IMR-90 (cell line): ENCODE measurements around the gene IL18RAP. TPM values are rescaled to one million over a fixed set of nuclear protein-coding genes. Genes with fewer than 3 reads are reported as not detected.

ENCODE experiments used
- ATAC-seq: fragments of 200-7000 bp; cut with Tn5 transposase; 2 replicates; pipeline ENCODE4 v1.9.1; 2020; ENCODE audit warnings: low read depth, mild to moderate bottlenecking, moderate library complexity
- BruUV-seq: library from RNA; stranded (reverse); fragments of 400-500 nt; replicated peaks from 2 replicates; lab custom pipeline; 2021; lab: Mats Ljungman, UMichigan
- CTCF ChIA-PET: fragments of 300-600 bp; formaldehyde crosslinking; extraction: SDS; loops from one replicate; lab custom pipeline; 2021; ENCODE audit warnings: antibody characterized with exemption; lab: Yijun Ruan, JAX
- POLR2A ChIA-PET: fragments of 300-600 bp; sonication (Branson Sonifier 250); formaldehyde crosslinking; loops from one replicate; lab custom pipeline; 2022; ENCODE audit warnings: antibody characterized with exemption; ENCODE audit not compliant: unreplicated experiment; lab: Charles Lee
- DNase-seq: peaks from one replicate; pipeline ENCODE4 v3.0.0; 2013
- H2AFZ ChIP-seq: replicated peaks from 2 replicates; pipeline ENCODE3; 2013; ENCODE audit warnings: low read length, mild to moderate bottlenecking; ENCODE audit not compliant: poor library complexity
- H2AK5ac ChIP-seq: 2 replicates; pipeline ENCODE4 v1.6.1; 2013; ENCODE audit warnings: low read depth, low read length, inconsistent platforms
- H2AK9ac ChIP-seq: replicated peaks from 2 replicates; pipeline ENCODE3; 2013; ENCODE audit warnings: mild to moderate bottlenecking, low read depth, low read length, moderate library complexity; ENCODE audit not compliant: poor library complexity
- H2BK120ac ChIP-seq: 2 replicates; pipeline ENCODE4 v1.6.1; 2013; ENCODE audit warnings: low read depth, low read length, inconsistent platforms
- H2BK15ac ChIP-seq: 3 replicates; pipeline ENCODE4 v1.6.1; 2013; ENCODE audit warnings: low read depth, low read length, inconsistent platforms
- H2BK20ac ChIP-seq: 2 replicates; pipeline ENCODE4 v1.6.1; 2013; ENCODE audit warnings: low read depth, mild to moderate bottlenecking, inconsistent platforms, low read length, moderate library complexity
- H2BK5ac ChIP-seq: 2 replicates; pipeline ENCODE4 v1.6.1; 2013; ENCODE audit warnings: mild to moderate bottlenecking, low read depth, low read length, inconsistent platforms; ENCODE audit not compliant: poor library complexity, severe bottlenecking
- H3K14ac ChIP-seq: replicated peaks from 2 replicates; pipeline ENCODE4 v1.6.1; 2013; ENCODE audit warnings: low read depth, low read length, inconsistent platforms
- H3K18ac ChIP-seq: 2 replicates; pipeline ENCODE4 v1.6.1; 2013; ENCODE audit warnings: low read depth, low read length, control low read depth
- H3K23ac ChIP-seq: 2 replicates; pipeline ENCODE4 v1.6.1; 2013; ENCODE audit warnings: low read depth, low read length, inconsistent platforms
- H3K27ac ChIP-seq: 2 replicates; pipeline ENCODE4 v1.5.1; 2013; ENCODE audit warnings: mild to moderate bottlenecking, control low read depth, low read length; ENCODE audit not compliant: insufficient read depth
- H3K27me3 ChIP-seq: 2 replicates; pipeline ENCODE4 v1.6.1; 2013; ENCODE audit warnings: low read length; ENCODE audit not compliant: control insufficient read depth, insufficient read depth
- H3K36me3 ChIP-seq: 2 replicates; pipeline ENCODE4 v1.6.1; 2013; ENCODE audit warnings: low read length, mixed read lengths; ENCODE audit not compliant: control insufficient read depth, insufficient read depth
- H3K4ac ChIP-seq: 2 replicates; pipeline ENCODE4 v1.6.1; 2013; ENCODE audit warnings: low read depth, low read length, inconsistent platforms
- H3K4me1 ChIP-seq: 2 replicates; pipeline ENCODE4 v1.6.1; 2013; ENCODE audit warnings: low read length, mixed read lengths; ENCODE audit not compliant: control insufficient read depth, insufficient read depth
- H3K4me2 ChIP-seq: 2 replicates; pipeline ENCODE4 v1.6.1; 2013; ENCODE audit warnings: low read depth, mild to moderate bottlenecking, control low read depth, low read length, moderate library complexity
- H3K4me3 ChIP-seq: 2 replicates; pipeline ENCODE4 v1.5.1; 2013; ENCODE audit warnings: low read depth, mild to moderate bottlenecking, control low read depth, low read length, moderate library complexity; ENCODE audit not compliant: insufficient read depth
- H3K56ac ChIP-seq: 2 replicates; pipeline ENCODE4 v1.6.1; 2013; ENCODE audit warnings: low read length, inconsistent platforms; ENCODE audit not compliant: insufficient read depth; ENCODE audit errors: extremely low read depth
- H3K79me1 ChIP-seq, 2 experiments: 2 replicates each; pipeline ENCODE4 v1.6.1; 2013; ENCODE audit warnings: low read length in 2 of 2, inconsistent platforms in 1 of 2, low read depth in 1 of 2
- H3K9ac ChIP-seq: 2 replicates; pipeline ENCODE4 v1.6.1; 2013; ENCODE audit warnings: low read depth, low read length, control low read depth
- H3K9me1 ChIP-seq: 2 replicates; pipeline ENCODE4 v1.6.1; 2013; ENCODE audit warnings: low read length, inconsistent platforms; ENCODE audit not compliant: insufficient read depth
- H3K9me3 ChIP-seq: 2 replicates; pipeline ENCODE4 v1.6.1; 2013; ENCODE audit warnings: low read length; ENCODE audit not compliant: control insufficient read depth, insufficient read depth
- H4K20me1 ChIP-seq: 2 replicates; pipeline ENCODE4 v1.6.1; 2013; ENCODE audit warnings: low read length, inconsistent platforms; ENCODE audit not compliant: insufficient read depth
- H4K5ac ChIP-seq: 2 replicates; pipeline ENCODE4 v1.6.1; 2013; ENCODE audit warnings: mild to moderate bottlenecking, low read depth, low read length, control low read depth
- H4K8ac ChIP-seq, 2 experiments: 2 replicates each; pipeline ENCODE4 v1.6.1; 2013; ENCODE audit warnings: low read depth in 2 of 2, low read length in 2 of 2, control low read depth in 1 of 2, inconsistent platforms in 1 of 2
- H4K91ac ChIP-seq: 2 replicates; pipeline ENCODE4 v1.6.1; 2013; ENCODE audit warnings: low read depth, low read length, inconsistent platforms; ENCODE audit not compliant: insufficient read depth
- CEBPB ChIP-seq: IDR thresholded peaks from 2 replicates; pipeline ENCODE4 v1.6.1; 2012; ENCODE audit warnings: low read depth, low read length, improper control_type of control experiment
- CHD1 ChIP-seq: IDR thresholded peaks from 2 replicates; pipeline ENCODE4 v1.6.1; 2012; ENCODE audit warnings: low read depth, low read length, improper control_type of control experiment
- FOS ChIP-seq: fragments of 150-350 bp; IDR thresholded peaks from 2 replicates; pipeline ENCODE4 v1.6.1; 2016; ENCODE audit warnings: low read depth, low read length
- MAZ ChIP-seq: IDR thresholded peaks from 2 replicates; pipeline ENCODE4 v1.6.1; 2012; ENCODE audit warnings: low read depth, mild to moderate bottlenecking, low read length, improper control_type of control experiment, moderate library complexity, borderline replicate concordance
- MXI1 ChIP-seq: IDR thresholded peaks from 2 replicates; pipeline ENCODE4 v1.6.1; 2012; ENCODE audit warnings: low read depth, mild to moderate bottlenecking, low read length, moderate library complexity, borderline replicate concordance
- POLR2A ChIP-seq: IDR thresholded peaks from 2 replicates; pipeline ENCODE4 v1.6.1; 2012; ENCODE audit warnings: mild to moderate bottlenecking, low read depth, low read length
- RAD21 ChIP-seq: IDR thresholded peaks from 2 replicates; pipeline ENCODE4 v1.6.1; 2012; ENCODE audit warnings: low read length, improper control_type of control experiment
- RFX5 ChIP-seq: IDR thresholded peaks from 2 replicates; pipeline ENCODE4 v1.8.0; 2012; ENCODE audit warnings: low read depth, mild to moderate bottlenecking, low read length, moderate library complexity
- SMC3 ChIP-seq: fragments of 150-350 bp; IDR thresholded peaks from 2 replicates; pipeline ENCODE4 v1.6.1; 2016; ENCODE audit warnings: low read depth, mild to moderate bottlenecking, antibody characterized with exemption, low read length, moderate library complexity
- whole genome bisulfite sequencing, 2 experiments: methylation state at CpG; one replicate each; pipeline versions ENCODE4 v1.1.5 to v1.1.7; 2013; ENCODE audit warnings: missing lambda C conversion rate in 2 of 2; ENCODE audit not compliant: insufficient read length in 1 of 2; ENCODE audit errors: extremely low coverage in 2 of 2; 5-methylcytosine and 5-hydroxymethylcytosine counted together
- dilution Hi-C: fragments of 300-500 bp; cut with HindIII; formaldehyde crosslinking; loops from one replicate; pipeline ENCODE4 v1.14.3; 2018; ENCODE audit warnings: low sequenced_read_pairs; ENCODE audit not compliant: unreplicated experiment
- in situ Hi-C: fragments of 300-500 bp; cut with MboI; formaldehyde crosslinking; loops from 3 replicates; pipeline ENCODE4 v1.14.3; 2019; ENCODE audit warnings: low sequenced_read_pairs, inconsistent platforms, mixed read lengths
- intact Hi-C: fragments of 100-400 bp; cut with micrococcal nuclease; formaldehyde crosslinking; loops from 2 replicates; pipeline ENCODE4 v1.10.0; 2022
- polyA plus RNA-seq, 3 experiments: library from polyadenylated mRNA; depleted of rRNA; stranded (reverse); fragments of >200 nt; gene quantifications; 2 replicates each; pipeline ENCODE4 v1.2.3, GENCODE V29; 2012; ENCODE audit warnings: low replicate concordance in 1 of 3
- total RNA-seq: library from RNA; depleted of rRNA; stranded (reverse); fragments of >200 nt; gene quantifications from 2 replicates; pipeline ENCODE4 v1.2.3, GENCODE V29; 2012

Gene IL18RAP
- total and polyA plus RNA-seq, 2 of the 4 experiments (the other 2 are of a cell fraction): not detected

GRCh38 chr2:102484310-102485061, 61.5 kb downstream of the IL18RAP start (continued):
- TF ChIP-seq MAZ: no peak

- H3K14ac ChIP-seq: no peak overlapping the region
- no peak for TF ChIP-seq RAD21
- TF ChIP-seq MXI1: no peak
- no peak for TF ChIP-seq CEBPB
- TF ChIP-seq MAZ: no peak
- TF ChIP-seq FOS: no peak
- TF ChIP-seq RFX5: no peak
- TF ChIP-seq POLR2A: no peak
- no peak for TF ChIP-seq CHD1
- TF ChIP-seq SMC3: no peak
- dilution Hi-C loops: no loop called here
- no peak overlapping the region for H3K9ac ChIP-seq
- H3K4ac ChIP-seq: no peak overlapping the region
- H3K4me3 ChIP-seq: no peak overlapping the region
- no peak overlapping the region for H3K27ac ChIP-seq
- H4K91ac ChIP-seq: no peak overlapping the region
- no peaks in the 10 kb centered on the region for H3K79me1 ChIP-seq
- no peak overlapping the region for H2AFZ ChIP-seq
- intact Hi-C loops: no loop called here
- ChIA-PET POLR2A (no interaction called here), CTCF (interaction anchor here (1.3 kb wide), 1 partner anchor 12 kb away, joined by 4 read pairs; the partner anchor contains the start of gene SLC9A4)
- no peaks in the 10 kb centered on the region for H3K36me3 ChIP-seq
- H3K9me3 ChIP-seq: no peaks in the 10 kb centered on the region
- H3K18ac ChIP-seq: no peak overlapping the region
- H3K56ac ChIP-seq: no peak overlapping the region
- H2BK5ac ChIP-seq: no peak overlapping the region
- in situ Hi-C loops: no loop called here
- no peak overlapping the region for H2AK5ac ChIP-seq
- H4K20me1 ChIP-seq: no peaks in the 10 kb centered on the region
- no TSS peak for BruUV-seq
- H3K23ac ChIP-seq: no peak overlapping the region
- no peak overlapping the region for H3K4me2 ChIP-seq
- no CpG with 5 or more reads among the region's 5 CpGs for WGBS, 2 experiments
- no peaks in the 10 kb centered on the region for H3K9me1 ChIP-seq
- peaks cover 12% of the 10 kb centered on the region for H3K27me3 ChIP-seq
- no peak overlapping the region for H2BK15ac ChIP-seq
- no peak for ATAC-seq
- no peak overlapping the region for H2BK20ac ChIP-seq
- H3K4me1 ChIP-seq: no peaks in the 10 kb centered on the region; the same call in 1 of the 2 replicates
- no peak overlapping the region for H2BK120ac ChIP-seq
- no peak overlapping the region for H4K5ac ChIP-seq
- H4K8ac ChIP-seq: no peak overlapping the region
- DNase-seq: no peak
- no peak overlapping the region for H2AK9ac ChIP-seq
Measured at GRCh38 chr2:102485147-102485785, 62.3 kb downstream of the IL18RAP start.
